Liver (tissue), 3 donors: Measurements from ENCODE around the gene OPHN1.

ENCODE experiments used
- CTCF ChIP-seq: fragments of 150-350 bp; IDR thresholded peaks from 2 replicates; pipeline ENCODE4 v1.5.1; 2017; ENCODE audit warnings: improper control_type of control experiment, low read depth, low read length; ENCODE audit not compliant: missing input control
- EGR1 ChIP-seq, 2 donors: IDR thresholded peaks; 2 replicates each; pipeline ENCODE4 v1.6.1; 2016 to 2018; ENCODE audit warnings: antibody characterized with exemption in 2 of 2, low read depth in 2 of 2
- FOXA1 ChIP-seq: IDR thresholded peaks from 2 replicates; pipeline ENCODE4 v1.6.1; 2016; ENCODE audit warnings: antibody characterized with exemption
- GABPA ChIP-seq, 2 donors: IDR thresholded peaks in 1 of 2; conservative IDR thresholded peaks in 1 of 2; 2 replicates each; pipeline ENCODE4 v1.6.1; 2016; ENCODE audit warnings: antibody characterized with exemption in 2 of 2, mild to moderate bottlenecking in 1 of 2, moderate library complexity in 1 of 2
- MAX ChIP-seq: IDR thresholded peaks from 2 replicates; pipeline ENCODE4 v1.6.1; 2016; ENCODE audit warnings: antibody characterized with exemption
- RAD21 ChIP-seq, 2 donors: IDR thresholded peaks; 2 replicates each; pipeline ENCODE4 v1.6.1; 2016; ENCODE audit warnings: antibody characterized with exemption in 2 of 2, mild to moderate bottlenecking in 2 of 2
- REST ChIP-seq: IDR thresholded peaks from 2 replicates; pipeline ENCODE4 v1.6.1; 2016; ENCODE audit warnings: antibody characterized with exemption, mild to moderate bottlenecking
- RXRA ChIP-seq, 2 donors: IDR thresholded peaks; 2 replicates each; pipeline ENCODE4 v1.6.1; 2017 to 2018; ENCODE audit warnings: antibody characterized with exemption in 2 of 2, mild to moderate bottlenecking in 1 of 2
- SP1 ChIP-seq: IDR thresholded peaks from 2 replicates; pipeline ENCODE4 v1.6.1; 2018; ENCODE audit warnings: antibody characterized with exemption, mild to moderate bottlenecking
- ZBTB33 ChIP-seq: IDR thresholded peaks from 2 replicates; pipeline ENCODE4 v1.6.1; 2016; ENCODE audit warnings: antibody characterized with exemption
- donor health status: healthy.
- donor health status: healthy.

GRCh38 chrX:68462197-68462596, 28.9 kb upstream of the OPHN1 start:
- TF ChIP-seq RXRA (IDR thresholded peaks at IDR 0.05) (no peak), CTCF (no peak), RAD21 (IDR thresholded peaks at IDR 0.05) (no peak), MAX (no peak), SP1 (no peak), REST (no peak), GABPA (IDR thresholded peaks at IDR 0.05 in 1 of 2, conservative IDR thresholded peaks at IDR 0.05 in 1 of 2) (no peak), ZBTB33 (no peak), EGR1 (IDR thresholded peaks at IDR 0.05; ENCODE audit: low read depth in 2 of 2) (no peak), FOXA1 (no peak)
